ENCODE results near the gene RANBP9. TPM values are rescaled to one million over a fixed set of nuclear protein-coding genes. Genes with fewer than 3 reads are reported as not detected.
A peak's percentile ranks its signal among the peaks of the same experiment; 100 is the strongest.

Gene RANBP9
- total RNA-seq, 1 experiment from 2014 or later, result 38.2 TPM

GRCh38 chr6:13710552-13711323, 897 bp downstream of the RANBP9 start:
- peak overlapping the region; percentile 69 for H3K4me3 ChIP-seq (ENCODE audit: low read depth, low read length)
- peak overlapping the region; percentile 70 for H3K27ac Mint-ChIP-seq (ENCODE audit: unreplicated experiment)
- intact Hi-C loops (cut with micrococcal nuclease; ENCODE audit: unreplicated experiment), result no loop called here
- TF ChIP-seq, protein P1, sequence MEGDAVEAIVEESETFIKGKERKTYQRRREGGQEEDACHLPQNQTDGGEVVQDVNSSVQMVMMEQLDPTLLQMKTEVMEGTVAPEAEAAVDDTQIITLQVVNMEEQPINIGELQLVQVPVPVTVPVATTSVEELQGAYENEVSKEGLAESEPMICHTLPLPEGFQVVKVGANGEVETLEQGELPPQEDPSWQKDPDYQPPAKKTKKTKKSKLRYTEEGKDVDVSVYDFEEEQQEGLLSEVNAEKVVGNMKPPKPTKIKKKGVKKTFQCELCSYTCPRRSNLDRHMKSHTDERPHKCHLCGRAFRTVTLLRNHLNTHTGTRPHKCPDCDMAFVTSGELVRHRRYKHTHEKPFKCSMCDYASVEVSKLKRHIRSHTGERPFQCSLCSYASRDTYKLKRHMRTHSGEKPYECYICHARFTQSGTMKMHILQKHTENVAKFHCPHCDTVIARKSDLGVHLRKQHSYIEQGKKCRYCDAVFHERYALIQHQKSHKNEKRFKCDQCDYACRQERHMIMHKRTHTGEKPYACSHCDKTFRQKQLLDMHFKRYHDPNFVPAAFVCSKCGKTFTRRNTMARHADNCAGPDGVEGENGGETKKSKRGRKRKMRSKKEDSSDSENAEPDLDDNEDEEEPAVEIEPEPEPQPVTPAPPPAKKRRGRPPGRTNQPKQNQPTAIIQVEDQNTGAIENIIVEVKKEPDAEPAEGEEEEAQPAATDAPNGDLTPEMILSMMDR (IDR thresholded peaks at IDR 0.05; ENCODE audit: insufficient read depth in 1 of 2, low read depth in 1 of 2, low read length in 1 of 2, severe bottlenecking in 1 of 2, unreplicated experiment in 1 of 2), result no peak
- no peaks in the 10 kb centered on the region for H3K9me3 Mint-ChIP-seq (ENCODE audit: unreplicated experiment)
- H3K27me3 Mint-ChIP-seq (ENCODE audit: insufficient read depth, unreplicated experiment), result no peaks in the 10 kb centered on the region
- POLR2A ChIA-PET, result interaction anchor here (0.7 kb wide), 1 partner anchor 96 kb away, joined by 3 read pairs; the partner anchor contains the start of gene NOL7
- H3K4me3 Mint-ChIP-seq (ENCODE audit: unreplicated experiment), result peak overlapping the region; percentile 91
- peaks cover 19% of the 10 kb centered on the region for H3K4me1 ChIP-seq
- BruUV-seq (replicated peaks), result no TSS peak
- H3K4me1 Mint-ChIP-seq (ENCODE audit: low read depth, unreplicated experiment), result peaks cover 12% of the 10 kb centered on the region
- no peaks in the 10 kb centered on the region for H3K36me3 ChIP-seq (ENCODE audit: control insufficient read depth, insufficient read depth, low read length)
- peaks cover 7% of the 10 kb centered on the region for H3K36me3 Mint-ChIP-seq (ENCODE audit: insufficient read depth, unreplicated experiment)
- peak; percentile 58 to 66 for DNase-seq
- CTCF ChIA-PET, result no interaction called here
- H3K27me3 ChIP-seq (replicated peaks; ENCODE audit: control insufficient read depth, insufficient read depth, low read length), result no peaks in the 10 kb centered on the region
- no peaks in the 10 kb centered on the region for H3K9me3 ChIP-seq

DNA sequence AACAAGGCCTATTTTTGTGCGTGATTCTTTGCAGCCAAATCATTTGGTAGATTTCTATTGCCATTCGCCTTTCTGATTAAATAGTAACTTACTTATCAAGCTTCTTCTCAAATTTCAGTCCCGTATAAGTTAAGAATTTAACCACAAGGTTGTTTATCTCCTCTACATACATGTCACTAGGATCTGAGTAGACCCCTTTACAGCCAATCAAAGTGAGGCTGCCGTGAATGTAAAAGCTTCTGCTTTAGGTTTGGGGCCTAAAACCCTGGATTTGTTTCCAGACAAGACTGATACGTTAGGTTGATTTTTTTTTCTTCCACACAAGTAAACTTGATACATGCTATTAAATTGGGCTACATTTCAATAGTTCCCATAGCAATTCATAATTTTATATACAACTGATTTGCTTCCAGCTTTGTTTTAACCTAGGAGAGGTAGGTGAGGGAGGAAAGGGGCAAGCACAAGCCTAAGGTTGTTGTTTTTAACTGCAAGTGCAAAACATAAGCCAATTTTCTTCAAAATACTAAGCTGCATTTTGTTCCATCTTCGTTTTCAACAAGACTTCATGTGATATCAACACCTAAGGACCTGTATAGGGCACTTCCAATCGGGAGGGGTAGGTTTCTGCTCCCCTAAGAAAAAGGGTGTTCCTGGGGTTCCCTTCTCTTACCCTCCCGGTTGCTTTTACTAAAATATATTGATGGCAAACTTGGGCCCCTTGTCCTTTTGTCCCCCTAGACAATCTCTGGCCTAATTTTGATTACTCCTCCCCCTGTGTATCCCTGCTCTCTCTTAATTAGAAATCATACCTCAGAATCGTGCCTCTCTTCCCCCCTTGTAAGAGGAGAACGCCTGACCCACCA, 1.7 kb downstream of the RANBP9 start:
- H3K27me3 ChIP-seq (replicated peaks; ENCODE audit: control insufficient read depth, insufficient read depth, low read length), result no peaks in the 10 kb centered on the region
- BruUV-seq (replicated peaks), result TSS peak; percentile 42
- Mint-ChIP-seq H3K4me1 (ENCODE audit: low read depth, unreplicated experiment) (peaks cover 12% of the 10 kb centered on the region), H3K27me3 (ENCODE audit: insufficient read depth, unreplicated experiment) (no peaks in the 10 kb centered on the region), H3K36me3 (ENCODE audit: insufficient read depth, unreplicated experiment) (peaks cover 7% of the 10 kb centered on the region), H3K27ac (ENCODE audit: unreplicated experiment) (peak overlapping the region; percentile 70), H3K9me3 (ENCODE audit: unreplicated experiment) (no peaks in the 10 kb centered on the region), H3K4me3 (ENCODE audit: unreplicated experiment) (peak overlapping the region; percentile 91)
- intact Hi-C loops (cut with micrococcal nuclease; ENCODE audit: unreplicated experiment), result no loop called here
- CTCF ChIA-PET, result no interaction called here
- POLR2A ChIA-PET, result interaction anchor here (0.7 kb wide), 1 partner anchor 95 kb away, joined by 3 read pairs; the partner anchor contains the start of gene NOL7
- H3K4me1 ChIP-seq, result peaks cover 19% of the 10 kb centered on the region
- H3K36me3 ChIP-seq (ENCODE audit: control insufficient read depth, insufficient read depth, low read length), result no peaks in the 10 kb centered on the region
- DNase-seq, result no peak
- peak overlapping the region; percentile 69 for H3K4me3 ChIP-seq (ENCODE audit: low read depth, low read length)
- no peaks in the 10 kb centered on the region for H3K9me3 ChIP-seq
- TF ChIP-seq, protein P1 (IDR thresholded peaks at IDR 0.05; ENCODE audit: insufficient read depth in 1 of 2, low read depth in 1 of 2, low read length in 1 of 2, severe bottlenecking in 1 of 2, unreplicated experiment in 1 of 2), result no peak

DNA sequence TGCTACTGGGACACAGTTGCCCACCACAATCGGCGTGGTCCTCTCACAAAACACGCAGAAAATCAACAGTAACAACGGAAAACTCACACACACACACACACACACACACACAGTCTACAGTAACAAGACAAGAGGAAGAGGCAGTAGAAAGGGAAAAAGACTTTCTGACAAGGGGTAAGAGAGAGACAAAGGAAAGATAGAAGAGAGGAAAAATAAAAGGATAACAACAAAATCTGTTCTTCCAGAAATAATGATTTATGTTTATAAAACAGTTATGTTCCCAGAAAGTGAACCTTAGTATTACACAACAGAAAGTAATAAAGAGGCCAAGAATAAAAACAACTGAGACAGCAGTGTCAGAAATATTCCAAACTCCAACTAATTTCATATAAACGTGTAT, 2.9 kb downstream of the RANBP9 start:
- Mint-ChIP-seq H3K27ac (ENCODE audit: unreplicated experiment) (peak overlapping the region; percentile 9), H3K4me3 (ENCODE audit: unreplicated experiment) (peak overlapping the region; percentile 91), H3K36me3 (ENCODE audit: insufficient read depth, unreplicated experiment) (peaks cover 7% of the 10 kb centered on the region), H3K9me3 (ENCODE audit: unreplicated experiment) (no peaks in the 10 kb centered on the region), H3K27me3 (ENCODE audit: insufficient read depth, unreplicated experiment) (no peaks in the 10 kb centered on the region), H3K4me1 (ENCODE audit: low read depth, unreplicated experiment) (peaks cover 12% of the 10 kb centered on the region)
- DNase-seq, result no peak
- H3K9me3 ChIP-seq, result no peaks in the 10 kb centered on the region
- H3K36me3 ChIP-seq (ENCODE audit: control insufficient read depth, insufficient read depth, low read length), result no peaks in the 10 kb centered on the region
- ChIA-PET CTCF (interaction anchor here (0.6 kb wide), 1 partner anchor 10 kb away, joined by 4 read pairs; no protein-coding TSS in a partner anchor), POLR2A (no interaction called here)
- BruUV-seq (replicated peaks), result no TSS peak
- H3K27me3 ChIP-seq (replicated peaks; ENCODE audit: control insufficient read depth, insufficient read depth, low read length), result no peaks in the 10 kb centered on the region
- no peak overlapping the region for H3K4me3 ChIP-seq (ENCODE audit: low read depth, low read length)
- H3K4me1 ChIP-seq, result peaks cover 19% of the 10 kb centered on the region
- intact Hi-C loops (cut with micrococcal nuclease; ENCODE audit: unreplicated experiment), result no loop called here
- TF ChIP-seq, protein P1 (IDR thresholded peaks at IDR 0.05; ENCODE audit: insufficient read depth in 1 of 2, low read depth in 1 of 2, low read length in 1 of 2, severe bottlenecking in 1 of 2, unreplicated experiment in 1 of 2), result no peak
